Endothelial cell (in vitro differentiated cells): ENCODE data around the gene SEMA3E. TPM values are rescaled to one million over a fixed set of nuclear protein-coding genes. Genes with fewer than 3 reads are reported as not detected.

ENCODE experiments used
- DNase-seq: peaks from one replicate; pipeline ENCODE4 v3.0.0; 2021; ENCODE audit warnings: low spot score
- H3K27ac Mint-ChIP-seq: one replicate; pipeline ENCODE4 v1.8.0; 2021; ENCODE audit warnings: mixed read lengths, inconsistent platforms; ENCODE audit not compliant: unreplicated experiment
- H3K27me3 Mint-ChIP-seq: one replicate; pipeline ENCODE4 v1.8.0; 2021; ENCODE audit warnings: mild to moderate bottlenecking, moderate library complexity, mixed read lengths, inconsistent platforms; ENCODE audit not compliant: unreplicated experiment
- H3K36me3 Mint-ChIP-seq: one replicate; pipeline ENCODE4 v1.8.0; 2021; ENCODE audit warnings: mild to moderate bottlenecking, low read depth, mixed read lengths, inconsistent platforms; ENCODE audit not compliant: unreplicated experiment
- H3K4me1 Mint-ChIP-seq: one replicate; pipeline ENCODE4 v1.8.0; 2021; ENCODE audit warnings: mild to moderate bottlenecking, mixed read lengths, inconsistent platforms; ENCODE audit not compliant: unreplicated experiment
- H3K4me3 Mint-ChIP-seq: one replicate; pipeline ENCODE4 v1.8.0; 2021; ENCODE audit warnings: mild to moderate bottlenecking, mixed read lengths, inconsistent platforms; ENCODE audit not compliant: unreplicated experiment
- H3K9me3 Mint-ChIP-seq: one replicate; pipeline ENCODE4 v1.8.0; 2021; ENCODE audit warnings: mixed read lengths, inconsistent platforms; ENCODE audit not compliant: unreplicated experiment
- CTCF ChIP-seq: fragments of 200-600 bp; sonication (generic); IDR thresholded peaks from one replicate; pipeline ENCODE4 v1.5.0; 2021; ENCODE audit warnings: antibody characterized with exemption; ENCODE audit not compliant: unreplicated experiment
- long read RNA-seq: library from polyadenylated mRNA; unstranded; transcript quantifications from one replicate; pipeline ENCODE4 v2.0.0, GENCODE V29; 2020; ENCODE audit not compliant: unreplicated experiment
- total RNA-seq: library from RNA; stranded (reverse); fragmentation: NEBNext Ultra II Directional; extraction: Animal tissue kit (Norgen Biotek cat#: 25700); gene quantifications from one replicate; pipeline ENCODE4 v1.2.1, GENCODE V29; 2021; ENCODE audit not compliant: unreplicated experiment

Gene SEMA3E
- 0.62 TPM for total RNA-seq
- long read RNA-seq: 0 reads

DNA sequence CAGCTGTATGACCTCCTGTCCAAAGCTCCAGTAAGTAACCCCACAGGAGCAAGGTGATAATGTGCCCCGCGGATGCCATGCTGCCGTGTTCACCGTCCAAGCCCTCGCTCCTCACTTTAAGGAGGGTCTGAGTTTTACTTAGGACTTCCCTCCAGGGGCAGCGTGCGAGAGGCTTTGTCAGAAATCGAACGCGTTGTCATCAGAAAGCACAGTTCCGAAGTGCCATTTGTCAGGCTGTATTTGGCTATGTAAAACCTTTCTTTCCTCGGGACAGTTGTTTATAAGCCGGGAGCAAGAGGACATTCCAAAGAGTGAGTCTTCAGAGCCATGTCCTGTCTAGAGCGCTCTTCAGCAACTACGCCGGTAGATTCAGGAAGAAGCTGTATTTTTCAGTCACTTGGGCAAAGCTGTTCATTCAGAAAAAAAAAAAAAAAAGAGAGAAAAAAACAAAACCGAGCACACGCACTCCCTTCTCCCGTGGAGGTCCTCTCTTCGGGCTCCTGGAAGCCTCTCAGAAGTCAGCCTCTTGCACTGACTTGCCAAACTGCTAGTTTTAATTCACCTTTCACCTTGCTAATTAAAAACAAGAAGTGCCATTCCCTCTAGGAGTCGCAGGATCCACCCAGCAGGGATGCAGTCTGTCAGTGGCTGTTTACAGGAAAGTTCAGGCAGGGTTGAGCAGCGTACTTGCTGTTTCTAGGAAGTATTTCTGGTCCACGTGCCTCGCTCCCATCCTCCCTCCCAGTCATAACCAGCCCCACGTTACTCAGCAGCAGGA, at the start of gene SEMA3E:
TSS of gene SEMA3E (minus strand) at position 676 of the 778 bp plus-strand sequence.
- Mint-ChIP-seq H3K4me3 (peak within 1 kb of the TSS; percentile 87), H3K9me3 (no peaks in the 10 kb centered on the region), H3K4me1 (peaks cover 3% of the 10 kb centered on the region), H3K27ac (peak within 1 kb of the TSS; percentile 15), H3K36me3 (no peaks in the 10 kb centered on the region), H3K27me3 (peaks cover 2% of the 10 kb centered on the region)
- TF ChIP-seq CTCF: no peak
- DNase-seq: peak; percentile 22

DNA sequence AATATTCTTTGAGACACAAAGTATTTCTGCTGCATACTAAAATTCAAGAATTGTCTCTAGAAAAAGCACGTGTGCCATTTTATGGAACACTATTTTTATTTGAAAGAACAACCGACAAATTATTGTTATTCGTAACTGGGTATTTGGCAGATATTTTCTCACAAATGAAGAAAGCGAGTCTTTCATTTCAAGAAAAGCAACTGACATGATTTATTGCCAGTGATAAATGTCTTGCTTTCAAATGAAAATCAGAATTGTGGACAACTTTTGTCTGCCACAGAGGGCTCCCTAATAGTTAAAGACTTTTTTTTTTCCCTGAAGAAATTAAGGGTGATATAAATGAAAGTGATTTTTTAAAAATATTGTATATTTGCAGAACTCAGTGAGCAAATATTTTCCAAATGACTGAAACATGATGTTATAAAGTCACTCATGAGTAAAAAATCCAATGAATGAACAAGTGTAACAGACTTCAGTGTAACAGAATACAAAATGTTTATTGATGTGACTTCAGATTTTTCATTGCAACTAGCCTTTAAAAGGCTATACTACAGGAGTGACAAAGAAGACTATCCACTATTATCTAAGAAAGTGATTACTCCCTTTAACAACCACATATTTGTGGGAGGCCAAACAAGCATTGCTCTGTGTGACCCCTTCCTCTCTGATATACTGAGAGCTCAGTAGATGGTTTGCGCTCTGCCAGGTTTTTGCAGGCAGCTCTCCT, 49.0 kb upstream of the SEMA3E start:
- DNase-seq: no peak
- H3K27me3 Mint-ChIP-seq: no peaks in the 10 kb centered on the region
- no peak overlapping the region for H3K4me3 Mint-ChIP-seq
- TF ChIP-seq CTCF: no peak
- H3K27ac Mint-ChIP-seq: no peak overlapping the region
- no peaks in the 10 kb centered on the region for H3K36me3 Mint-ChIP-seq
- H3K9me3 Mint-ChIP-seq: no peaks in the 10 kb centered on the region
- H3K4me1 Mint-ChIP-seq: peaks cover 7% of the 10 kb centered on the region

GRCh38 chr7:83696101-83696500, 47.2 kb upstream of the SEMA3E start:
- H3K36me3 Mint-ChIP-seq: no peaks in the 10 kb centered on the region
- no peaks in the 10 kb centered on the region for H3K27me3 Mint-ChIP-seq
- no peak overlapping the region for H3K4me3 Mint-ChIP-seq
- H3K9me3 Mint-ChIP-seq: no peaks in the 10 kb centered on the region
- peaks cover 7% of the 10 kb centered on the region for H3K4me1 Mint-ChIP-seq
- no peak for DNase-seq
- no peak for TF ChIP-seq CTCF
- no peak overlapping the region for H3K27ac Mint-ChIP-seq

DNA sequence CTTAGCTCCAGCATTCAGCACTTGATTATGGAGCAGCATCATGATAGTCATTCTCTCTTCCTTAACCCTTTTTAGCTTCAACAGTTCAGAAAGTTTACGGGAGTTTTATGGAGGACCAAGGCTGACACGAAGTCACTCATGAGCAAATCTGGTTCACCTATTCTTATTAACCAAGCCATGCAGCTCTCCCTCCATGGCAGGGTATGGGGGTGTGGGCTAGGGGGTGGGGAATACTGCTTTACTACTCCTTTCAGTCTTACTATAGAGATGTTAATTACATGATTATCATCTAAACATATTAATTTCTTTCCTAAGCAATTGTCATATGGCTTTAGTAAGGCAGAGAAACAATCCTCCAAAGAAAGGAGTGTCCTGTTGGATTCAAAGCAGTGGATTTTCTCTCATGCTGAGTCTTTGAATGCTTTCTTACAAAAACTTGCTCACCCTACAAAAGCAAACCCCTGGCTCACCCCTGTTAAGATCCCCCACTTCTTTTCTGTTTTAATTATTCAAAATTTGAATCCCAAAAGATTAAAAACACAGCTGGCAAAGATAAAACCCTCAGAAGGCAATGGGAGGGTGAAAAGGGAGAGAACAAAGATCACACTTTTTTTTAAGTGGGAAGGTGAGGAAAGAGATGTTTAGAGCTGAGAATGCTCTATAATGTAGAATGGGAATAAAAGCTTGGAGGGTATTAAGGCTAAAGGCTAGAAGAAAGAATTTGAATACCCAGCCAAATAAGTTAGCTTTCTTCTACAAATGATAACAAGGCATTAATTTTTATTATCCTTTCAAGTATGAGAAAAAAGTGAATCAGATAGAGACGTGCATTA, 46.4 kb upstream of the SEMA3E start:
- Mint-ChIP-seq H3K4me1 (peaks cover 7% of the 10 kb centered on the region), H3K36me3 (no peaks in the 10 kb centered on the region), H3K9me3 (no peaks in the 10 kb centered on the region), H3K27ac (no peak overlapping the region), H3K27me3 (no peaks in the 10 kb centered on the region), H3K4me3 (no peak overlapping the region)
- DNase-seq: no peak
- no peak for TF ChIP-seq CTCF
